ENCODE data around the gene COX4I1. TPM values are rescaled to one million over a fixed set of nuclear protein-coding genes. Genes with fewer than 3 reads are reported as not detected.

The COX4I1 gene
- total RNA-seq, 4 donors from 2014 or later, result 516 to 726 (median 632) TPM

DNA sequence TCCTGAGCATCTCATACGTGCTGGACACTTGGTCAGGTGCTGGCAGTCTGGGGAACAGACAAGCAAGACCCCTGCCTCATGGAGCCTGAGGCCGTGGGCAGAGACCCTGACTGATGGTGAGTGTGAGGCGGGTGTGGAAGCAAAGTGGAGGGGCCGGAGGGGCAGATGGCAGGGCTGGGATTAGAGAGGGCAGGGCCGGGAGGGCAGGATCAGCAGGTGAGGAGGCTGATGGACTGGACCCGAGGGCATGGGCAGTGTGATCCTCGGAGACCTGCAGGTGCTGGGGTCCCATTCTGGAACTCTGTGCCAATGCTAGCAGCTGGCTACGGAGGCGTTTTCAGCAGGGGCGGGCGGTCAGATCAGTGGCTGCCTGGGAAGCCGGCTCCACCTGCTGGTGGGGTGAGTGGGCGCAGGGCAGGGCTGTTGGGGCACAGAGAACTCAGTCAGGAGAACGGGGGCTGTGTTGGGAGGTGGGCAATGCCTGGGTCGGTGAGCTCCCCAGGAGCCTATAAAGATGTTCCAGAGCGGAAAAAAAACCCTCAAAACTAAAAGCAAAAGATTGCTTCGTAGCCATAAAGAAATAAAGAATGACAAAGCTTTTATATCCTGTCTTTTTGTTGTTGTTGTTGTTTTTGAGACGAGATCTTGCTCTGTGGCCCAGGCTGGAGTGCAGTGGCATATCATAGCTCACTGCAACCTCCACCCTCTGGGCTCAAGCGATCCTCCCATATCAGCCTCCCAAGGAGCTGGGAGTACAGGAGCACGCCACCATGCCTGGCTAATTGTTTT, 39.7 kb upstream of the COX4I1 start:
- Histone ChIP-seq H3K27me3 (no peaks in the 10 kb centered on the region), H3K4me3 (replicated peaks in 1 of 3) (no peak overlapping the region), H3K27ac (no peak overlapping the region), H3K36me3 (no peaks in the 10 kb centered on the region), H3K9me3 (no peaks in the 10 kb centered on the region), H3K4me1 (peaks cover 0 to 1% of the 10 kb centered on the region in 2 donors)
- TF ChIP-seq POLR2A (IDR thresholded peaks at IDR 0.05), result no peak
- TF ChIP-seq, protein P1, sequence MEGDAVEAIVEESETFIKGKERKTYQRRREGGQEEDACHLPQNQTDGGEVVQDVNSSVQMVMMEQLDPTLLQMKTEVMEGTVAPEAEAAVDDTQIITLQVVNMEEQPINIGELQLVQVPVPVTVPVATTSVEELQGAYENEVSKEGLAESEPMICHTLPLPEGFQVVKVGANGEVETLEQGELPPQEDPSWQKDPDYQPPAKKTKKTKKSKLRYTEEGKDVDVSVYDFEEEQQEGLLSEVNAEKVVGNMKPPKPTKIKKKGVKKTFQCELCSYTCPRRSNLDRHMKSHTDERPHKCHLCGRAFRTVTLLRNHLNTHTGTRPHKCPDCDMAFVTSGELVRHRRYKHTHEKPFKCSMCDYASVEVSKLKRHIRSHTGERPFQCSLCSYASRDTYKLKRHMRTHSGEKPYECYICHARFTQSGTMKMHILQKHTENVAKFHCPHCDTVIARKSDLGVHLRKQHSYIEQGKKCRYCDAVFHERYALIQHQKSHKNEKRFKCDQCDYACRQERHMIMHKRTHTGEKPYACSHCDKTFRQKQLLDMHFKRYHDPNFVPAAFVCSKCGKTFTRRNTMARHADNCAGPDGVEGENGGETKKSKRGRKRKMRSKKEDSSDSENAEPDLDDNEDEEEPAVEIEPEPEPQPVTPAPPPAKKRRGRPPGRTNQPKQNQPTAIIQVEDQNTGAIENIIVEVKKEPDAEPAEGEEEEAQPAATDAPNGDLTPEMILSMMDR (IDR thresholded peaks at IDR 0.05), result no peak
- 68 to 73% methylated on average over 20 of the region's 20 CpGs for WGBS, 2 donors
- intact Hi-C loops (cut with DNase I), result no loop called here
- no peak for DNase-seq

DNA sequence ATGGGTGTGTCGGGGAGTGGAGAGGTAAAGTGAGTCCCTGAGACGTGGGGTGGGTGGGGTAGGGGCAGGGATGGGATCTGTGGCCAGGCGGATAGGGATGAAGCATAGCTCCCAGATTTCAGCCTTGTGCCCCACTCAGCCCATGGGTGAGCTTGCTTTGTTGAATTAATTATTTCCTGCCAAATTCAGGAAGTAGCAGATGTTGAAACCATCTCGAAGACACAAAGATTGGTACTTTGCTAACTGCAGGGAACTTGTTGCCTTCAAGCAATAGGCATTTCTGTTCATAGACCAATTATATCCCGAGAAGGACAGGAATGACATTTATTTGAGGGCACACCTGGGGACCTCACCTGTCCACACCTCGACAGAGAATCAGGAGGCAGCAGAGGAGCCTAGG, 37.6 kb upstream of the COX4I1 start:
- Histone ChIP-seq H3K36me3 (no peaks in the 10 kb centered on the region), H3K4me3 (replicated peaks in 1 of 3) (no peak overlapping the region), H3K9me3 (no peaks in the 10 kb centered on the region), H3K27me3 (no peaks in the 10 kb centered on the region), H3K4me1 (no peaks in the 10 kb centered on the region), H3K27ac (no peak overlapping the region)
- intact Hi-C loops (cut with DNase I), result no loop called here
- WGBS, 2 donors, result 76 to 83% methylated on average over 6 of the region's 6 CpGs
- no peak for DNase-seq
- TF ChIP-seq, protein P1 (IDR thresholded peaks at IDR 0.05), result no peak
- no peak for TF ChIP-seq POLR2A (IDR thresholded peaks at IDR 0.05)

DNA sequence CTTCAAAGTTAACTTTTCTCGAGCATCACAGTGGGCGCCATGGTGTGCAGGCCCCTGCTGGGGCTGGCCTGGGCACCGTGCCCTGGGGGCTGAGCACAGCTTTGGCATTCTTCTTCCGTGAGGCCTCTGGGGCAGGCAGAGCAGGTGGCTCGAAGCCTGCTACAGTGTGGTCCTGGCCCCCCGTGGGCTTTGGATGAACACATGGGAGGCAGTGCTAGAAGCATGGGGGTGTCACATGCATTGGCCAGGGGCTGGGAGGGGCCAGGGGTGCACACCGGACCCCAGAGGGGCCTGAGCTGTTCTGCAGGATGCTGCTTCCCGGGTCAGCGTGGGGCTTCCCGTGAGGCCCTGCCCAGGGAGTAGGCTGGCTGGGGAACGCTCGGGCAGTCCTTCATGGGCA, 36.5 kb upstream of the COX4I1 start:
- intact Hi-C loops (cut with DNase I), result no loop called here
- H3K27ac ChIP-seq, result no peak overlapping the region
- 79 to 83% methylated on average over 6 to 7 of the region's 12 CpGs for WGBS, 2 donors
- H3K27me3 ChIP-seq, result no peaks in the 10 kb centered on the region
- no peak overlapping the region for H3K4me3 ChIP-seq (replicated peaks in 1 of 3)
- no peaks in the 10 kb centered on the region for H3K9me3 ChIP-seq
- DNase-seq, result no peak
- H3K4me1 ChIP-seq, result no peaks in the 10 kb centered on the region
- no peak for TF ChIP-seq POLR2A (IDR thresholded peaks at IDR 0.05)
- TF ChIP-seq, protein P1 (IDR thresholded peaks at IDR 0.05), result no peak
- H3K36me3 ChIP-seq, result no peaks in the 10 kb centered on the region

DNA sequence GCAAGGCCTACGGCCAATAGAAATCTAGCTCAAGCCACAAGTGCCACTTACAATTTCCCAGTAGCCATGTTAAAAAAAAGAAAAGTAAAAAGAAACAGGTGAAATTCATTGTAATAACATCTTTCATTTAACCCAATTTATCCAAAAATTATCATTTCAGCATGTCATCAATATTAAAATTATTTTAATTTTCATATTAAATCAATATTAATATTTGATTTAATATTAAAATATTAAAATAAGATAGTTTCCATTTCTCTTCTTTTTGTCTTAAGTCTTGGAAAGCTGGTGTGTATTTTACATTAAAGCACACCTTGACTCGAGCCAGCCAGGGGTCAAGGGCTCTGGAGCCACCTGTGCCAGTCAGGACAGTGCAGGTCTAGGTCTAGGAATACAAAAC, 35.9 kb upstream of the COX4I1 start:
- no peak overlapping the region for H3K27ac ChIP-seq
- TF ChIP-seq, protein P1 (IDR thresholded peaks at IDR 0.05), result no peak
- no peaks in the 10 kb centered on the region for H3K4me1 ChIP-seq
- WGBS, 2 donors, result 82 to 85% methylated on average over 2 of the region's 2 CpGs
- no peak for DNase-seq
- H3K27me3 ChIP-seq, result no peaks in the 10 kb centered on the region
- H3K36me3 ChIP-seq, result no peaks in the 10 kb centered on the region
- intact Hi-C loops (cut with DNase I), result no loop called here
- H3K9me3 ChIP-seq, result no peaks in the 10 kb centered on the region
- no peak overlapping the region for H3K4me3 ChIP-seq (replicated peaks in 1 of 3)

DNA sequence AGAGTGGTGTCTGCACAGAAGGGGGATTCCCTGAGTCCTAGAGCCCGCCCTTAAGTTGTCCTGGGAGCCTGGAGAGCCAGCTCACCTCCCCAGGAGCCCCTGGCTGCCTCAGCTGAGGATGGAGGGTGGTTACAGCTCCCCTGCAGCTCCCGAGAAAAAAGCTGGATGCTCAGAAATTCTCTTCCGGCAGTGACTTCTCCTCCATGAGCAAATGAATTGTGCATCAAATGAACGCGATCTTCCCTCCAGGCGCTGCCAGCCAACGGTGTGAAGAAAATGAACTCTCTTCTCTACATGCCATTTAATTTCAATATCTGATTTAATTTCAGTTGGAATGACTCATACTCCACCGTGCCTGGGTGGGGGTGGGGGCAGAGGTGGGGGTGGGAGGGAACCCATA, 34.3 kb upstream of the COX4I1 start:
- DNase-seq, result no peak
- WGBS, 2 donors, result 61 to 67% methylated on average over 8 of the region's 8 CpGs
- intact Hi-C loops (cut with DNase I), result no loop called here

More for the DNA sequence above, 34.3 kb upstream of the COX4I1 start:
- no peak for TF ChIP-seq POLR2A (IDR thresholded peaks at IDR 0.05)
- TF ChIP-seq, protein P1 (IDR thresholded peaks at IDR 0.05), result no peak
- Histone ChIP-seq H3K27ac (no peak overlapping the region), H3K9me3 (no peaks in the 10 kb centered on the region), H3K36me3 (no peaks in the 10 kb centered on the region), H3K4me3 (replicated peaks in 1 of 3) (no peak overlapping the region), H3K27me3 (no peaks in the 10 kb centered on the region), H3K4me1 (no peaks in the 10 kb centered on the region)

All from thyroid gland (tissue), 4 donors.